ENCODE results near the gene SFSWAP. TPM values are rescaled to one million over a fixed set of nuclear protein-coding genes. Genes with fewer than 3 reads are reported as not detected.
A peak's percentile ranks its signal among the peaks of the same experiment; 100 is the strongest.
"Not testable (repeated sequence)": the region's sequence is repeated elsewhere in the genome, so short reads cannot be mapped to it uniquely, and the experiment has no call there.

Gene SFSWAP
- total RNA-seq, 1 experiment from 2014 or later, result 33.9 TPM

- no peak for DNase-seq (ENCODE audit: low read depth)
Measured at GRCh38 chr12:131758016-131758739, 47.3 kb downstream of the SFSWAP start.

GRCh38 chr12:131759176-131759575 is 48.3 kb downstream of the SFSWAP start:
- no peak for DNase-seq (ENCODE audit: low read depth)

- DNase-seq (ENCODE audit: low read depth), result no peak
Measured at GRCh38 chr12:131761638-131762037, 50.7 kb downstream of the SFSWAP start.

- no peak for DNase-seq (ENCODE audit: low read depth)
Measured at GRCh38 chr12:131764738-131765137, 53.8 kb downstream of the SFSWAP start.

GRCh38 chr12:131765961-131766360 is 55.1 kb downstream of the SFSWAP start:
- no peak for DNase-seq (ENCODE audit: low read depth)

GRCh38 chr12:131766382-131767107 is 55.7 kb downstream of the SFSWAP start:
- no peak for DNase-seq (ENCODE audit: low read depth)

- DNase-seq (ENCODE audit: low read depth), result no peak
Measured at GRCh38 chr12:131770120-131770519, 59.2 kb downstream of the SFSWAP start.

- DNase-seq (ENCODE audit: low read depth), result no peak
Measured at GRCh38 chr12:131771965-131772364, 61.1 kb downstream of the SFSWAP start.

GRCh38 chr12:131773582-131774221 is 62.8 kb downstream of the SFSWAP start:
- DNase-seq (ENCODE audit: low read depth), result no peak

- no peak for DNase-seq (ENCODE audit: low read depth)
Measured at GRCh38 chr12:131774576-131775391, 63.9 kb downstream of the SFSWAP start.

- DNase-seq (ENCODE audit: low read depth), result peak; percentile 53
Measured at GRCh38 chr12:131775392-131776236, 64.7 kb downstream of the SFSWAP start.

- peak; percentile 60 for DNase-seq (ENCODE audit: low read depth)
Measured at GRCh38 chr12:131776237-131776889, 65.5 kb downstream of the SFSWAP start.

- DNase-seq (ENCODE audit: low read depth), result not testable (repeated sequence)
Measured at GRCh38 chr12:131777269-131777668, 66.4 kb downstream of the SFSWAP start.

- DNase-seq (ENCODE audit: low read depth), result no peak
Measured at GRCh38 chr12:131779027-131779426, 68.1 kb downstream of the SFSWAP start.

GRCh38 chr12:131782061-131782460 is 71.2 kb downstream of the SFSWAP start:
- no peak for DNase-seq (ENCODE audit: low read depth)

- DNase-seq (ENCODE audit: low read depth), result peak; percentile 89
Measured at GRCh38 chr12:131783915-131784541, 73.1 kb downstream of the SFSWAP start.

- DNase-seq (ENCODE audit: low read depth), result peak; percentile 83
Measured at GRCh38 chr12:131784909-131785762, 74.2 kb downstream of the SFSWAP start.

GRCh38 chr12:131785763-131786330 is 75.0 kb downstream of the SFSWAP start:
- DNase-seq (ENCODE audit: low read depth), result peak; percentile 82

GRCh38 chr12:131786331-131786730 is 75.4 kb downstream of the SFSWAP start:
- no peak for DNase-seq (ENCODE audit: low read depth)

All from Daoy (cell line).